GM23338 (cell line): Measurements from ENCODE around the gene FAM120AOS. TPM values are rescaled to one million over a fixed set of nuclear protein-coding genes. Genes with fewer than 3 reads are reported as not detected.

Source experiments
- ATAC-seq: fragments of 200-7000 bp; cut with Tn5 transposase; 3 replicates; pipeline ENCODE4 v1.9.1; 2020
- DNase-seq: peaks from one replicate; pipeline ENCODE4 v3.0.0-alpha.2; 2015; ENCODE audit warnings: low spot score
- H2AFZ ChIP-seq: fragments of 200-600 bp; sonication (generic); 2 replicates; pipeline ENCODE4 v1.8.0; 2016; ENCODE audit warnings: antibody characterized with exemption, mild to moderate bottlenecking, moderate library complexity
- H3F3A ChIP-seq: fragments of 200-600 bp; sonication (generic); replicated peaks from 2 replicates; pipeline ENCODE4 v1.8.0; 2017; ENCODE audit warnings: antibody characterized with exemption, mixed run types, low read depth
- H3K27ac ChIP-seq: fragments of 200-600 bp; sonication (generic); 2 replicates; pipeline ENCODE4 v1.6.1; 2016; ENCODE audit warnings: low read depth
- H3K27me3 ChIP-seq: fragments of 200-600 bp; sonication (generic); 2 replicates; pipeline ENCODE4 v1.8.0; 2016; ENCODE audit warnings: mild to moderate bottlenecking, mixed run types, moderate library complexity; ENCODE audit not compliant: insufficient read depth
- H3K36me3 ChIP-seq: fragments of 200-600 bp; sonication (generic); 2 replicates; pipeline ENCODE4 v1.8.0; 2016; ENCODE audit warnings: mild to moderate bottlenecking; ENCODE audit not compliant: insufficient read depth
- H3K4me1 ChIP-seq: fragments of 200-600 bp; sonication (generic); 2 replicates; pipeline ENCODE4 v1.8.0; 2016; ENCODE audit warnings: mild to moderate bottlenecking, moderate library complexity; ENCODE audit not compliant: insufficient read depth
- H3K4me2 ChIP-seq: fragments of 200-600 bp; sonication (generic); 2 replicates; pipeline ENCODE4 v1.7.1; 2017; ENCODE audit warnings: mixed run types
- H3K4me3 ChIP-seq: fragments of 200-600 bp; sonication (generic); 2 replicates; pipeline ENCODE4 v1.6.1; 2016; ENCODE audit warnings: mixed run types
- H3K79me2 ChIP-seq: fragments of 200-600 bp; sonication (generic); replicated peaks from 2 replicates; pipeline ENCODE4 v1.8.0; 2017; ENCODE audit warnings: mild to moderate bottlenecking; ENCODE audit not compliant: insufficient read depth
- H3K9me2 ChIP-seq: fragments of 200-600 bp; sonication (generic); 2 replicates; pipeline ENCODE4 v1.8.0; 2017; ENCODE audit not compliant: insufficient read depth
- H4K20me1 ChIP-seq: fragments of 200-600 bp; sonication (generic); replicated peaks from 2 replicates; pipeline ENCODE4 v1.8.0; 2017; ENCODE audit warnings: mild to moderate bottlenecking; ENCODE audit not compliant: insufficient read depth
- H3K27ac Mint-ChIP-seq: 2 replicates; pipeline ENCODE4 v1.8.0; 2020; ENCODE audit warnings: inconsistent platforms, mild to moderate bottlenecking, moderate library complexity, mixed read lengths
- H3K27me3 Mint-ChIP-seq: 3 replicates; pipeline ENCODE4 v1.8.0; 2022; ENCODE audit warnings: low read depth, mild to moderate bottlenecking, moderate library complexity, mixed read lengths, inconsistent platforms; ENCODE audit not compliant: insufficient read depth, poor library complexity
- H3K36me3 Mint-ChIP-seq: 3 replicates; pipeline ENCODE4 v1.8.0; 2021; ENCODE audit warnings: low read depth, mild to moderate bottlenecking, inconsistent platforms, moderate library complexity, mixed read lengths
- H3K4me1 Mint-ChIP-seq: 3 replicates; pipeline ENCODE4 v1.8.0; 2020; ENCODE audit warnings: mild to moderate bottlenecking, inconsistent platforms, mixed read lengths
- H3K4me3 Mint-ChIP-seq: 3 replicates; pipeline ENCODE4 v1.8.0; 2021; ENCODE audit warnings: moderate library complexity, mild to moderate bottlenecking, inconsistent platforms, mixed read lengths
- H3K9me3 Mint-ChIP-seq: 3 replicates; pipeline ENCODE4 v1.8.0; 2020; ENCODE audit warnings: moderate library complexity, mild to moderate bottlenecking, inconsistent platforms, mixed read lengths
- CREB1 ChIP-seq: fragments of 250-450 bp; sonication (Bioruptor Pico); IDR thresholded peaks from 2 replicates; pipeline ENCODE4 v1.5.0; 2020; ENCODE audit warnings: low read depth, mild to moderate bottlenecking, moderate library complexity
- EZH2 ChIP-seq: fragments of 200-600 bp; sonication (generic); IDR thresholded peaks from one replicate; pipeline ENCODE4 v1.8.0; 2017; ENCODE audit warnings: antibody characterized with exemption, mild to moderate bottlenecking, low read depth; ENCODE audit not compliant: unreplicated experiment
- EZH2phosphoT487 ChIP-seq: fragments of 200-600 bp; sonication (generic); IDR thresholded peaks from one replicate; pipeline ENCODE4 v1.8.1; 2018; ENCODE audit warnings: antibody characterized with exemption; ENCODE audit not compliant: unreplicated experiment
- JUNB ChIP-seq: IDR thresholded peaks from one replicate; pipeline ENCODE4 v1.6.1; 2016; ENCODE audit warnings: antibody characterized with exemption; ENCODE audit not compliant: unreplicated experiment
- NANOG ChIP-seq: IDR thresholded peaks from 2 replicates; pipeline ENCODE4 v1.6.1; 2016; ENCODE audit warnings: antibody characterized with exemption, borderline replicate concordance
- POLR2AphosphoS5 ChIP-seq: IDR thresholded peaks from 2 replicates; pipeline ENCODE4 v1.6.1; 2016; ENCODE audit warnings: antibody characterized with exemption, low read depth
- STAT1 ChIP-seq: IDR thresholded peaks from one replicate; pipeline ENCODE4 v1.6.1; 2016; ENCODE audit warnings: antibody characterized with exemption; ENCODE audit not compliant: unreplicated experiment
- ZNF114 ChIP-seq: fragments of 250-450 bp; sonication (Bioruptor Pico); IDR thresholded peaks from 2 replicates; pipeline ENCODE4 v1.5.0; 2020; ENCODE audit warnings: mild to moderate bottlenecking, moderate library complexity
- polyA plus RNA-seq: library from polyadenylated mRNA; unstranded; fragments of >200 nt; fragmentation: Nextera tagmentation; extraction: Ambion mirVana; gene quantifications from 2 replicates; pipeline ENCODE4 v1.2.1, GENCODE V29; 2016
- total RNA-seq: library from RNA; depleted of rRNA; stranded (reverse); fragments of >200 nt; shearing (Covaris generic); gene quantifications from 2 replicates; pipeline ENCODE4 v1.2.3, GENCODE V29; 2014
- TF ChIP-seq, protein P1 (sequence below): IDR thresholded peaks from 2 replicates; pipeline ENCODE4 v1.6.1; 2016; ENCODE audit warnings: antibody characterized with exemption
- TF ChIP-seq, protein P2 (sequence below): IDR thresholded peaks from one replicate; pipeline ENCODE4 v1.6.1; 2018; ENCODE audit warnings: antibody characterized with exemption; ENCODE audit not compliant: unreplicated experiment
- TF ChIP-seq, protein P3 (sequence below): fragments of 250-450 bp; sonication (Bioruptor Pico); IDR thresholded peaks from 2 replicates; pipeline ENCODE4 v1.5.0; 2020; ENCODE audit warnings: mild to moderate bottlenecking, moderate library complexity
- TF ChIP-seq, protein P4 (sequence below), 2 experiments: fragments of 200-600 bp in 1 of 2; sonication (generic) in 1 of 2; conservative IDR thresholded peaks; 2 replicates each; pipeline versions ENCODE4 v1.5.1 to v1.6.1; 2016 to 2017; ENCODE audit warnings: antibody characterized with exemption in 2 of 2, low read depth in 2 of 2, mild to moderate bottlenecking in 2 of 2, moderate library complexity in 1 of 2

FAM120AOS gene
- total and polyA plus RNA-seq, 2 experiments from 2014 or later = 31.5 to 40.4 TPM

GRCh38 chr9:93456504-93456903, 3.1 kb upstream of the FAM120AOS start:
- Histone ChIP-seq H3K4me3 (no peak overlapping the region), H3K36me3 (no peaks in the 10 kb centered on the region), H3K9me2 (no peaks in the 10 kb centered on the region), H2AFZ (no peak overlapping the region), H3K79me2 (peaks cover 92% of the 10 kb centered on the region), H3K4me1 (peaks cover 56% of the 10 kb centered on the region), H3F3A (0 out of 2 replicates have a peak, but pooled peaks cover 4% of the 10 kb centered on the region), H4K20me1 (peaks cover 23% of the 10 kb centered on the region), H3K4me2 (peak overlapping the region; percentile 9; the same call in 1 of the 2 replicates), H3K27me3 (no peaks in the 10 kb centered on the region), H3K27ac (no peak overlapping the region)
- TF ChIP-seq STAT1 (no peak), EZH2phosphoT487 (no peak), JUNB (no peak), ZNF114 (no peak), CREB1 (no peak), POLR2AphosphoS5 (no peak), EZH2 (no peak), NANOG (no peak)
- TF ChIP-seq, protein P1, sequence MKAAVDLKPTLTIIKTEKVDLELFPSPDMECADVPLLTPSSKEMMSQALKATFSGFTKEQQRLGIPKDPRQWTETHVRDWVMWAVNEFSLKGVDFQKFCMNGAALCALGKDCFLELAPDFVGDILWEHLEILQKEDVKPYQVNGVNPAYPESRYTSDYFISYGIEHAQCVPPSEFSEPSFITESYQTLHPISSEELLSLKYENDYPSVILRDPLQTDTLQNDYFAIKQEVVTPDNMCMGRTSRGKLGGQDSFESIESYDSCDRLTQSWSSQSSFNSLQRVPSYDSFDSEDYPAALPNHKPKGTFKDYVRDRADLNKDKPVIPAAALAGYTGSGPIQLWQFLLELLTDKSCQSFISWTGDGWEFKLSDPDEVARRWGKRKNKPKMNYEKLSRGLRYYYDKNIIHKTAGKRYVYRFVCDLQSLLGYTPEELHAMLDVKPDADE = no peak
- TF ChIP-seq, protein P2, sequence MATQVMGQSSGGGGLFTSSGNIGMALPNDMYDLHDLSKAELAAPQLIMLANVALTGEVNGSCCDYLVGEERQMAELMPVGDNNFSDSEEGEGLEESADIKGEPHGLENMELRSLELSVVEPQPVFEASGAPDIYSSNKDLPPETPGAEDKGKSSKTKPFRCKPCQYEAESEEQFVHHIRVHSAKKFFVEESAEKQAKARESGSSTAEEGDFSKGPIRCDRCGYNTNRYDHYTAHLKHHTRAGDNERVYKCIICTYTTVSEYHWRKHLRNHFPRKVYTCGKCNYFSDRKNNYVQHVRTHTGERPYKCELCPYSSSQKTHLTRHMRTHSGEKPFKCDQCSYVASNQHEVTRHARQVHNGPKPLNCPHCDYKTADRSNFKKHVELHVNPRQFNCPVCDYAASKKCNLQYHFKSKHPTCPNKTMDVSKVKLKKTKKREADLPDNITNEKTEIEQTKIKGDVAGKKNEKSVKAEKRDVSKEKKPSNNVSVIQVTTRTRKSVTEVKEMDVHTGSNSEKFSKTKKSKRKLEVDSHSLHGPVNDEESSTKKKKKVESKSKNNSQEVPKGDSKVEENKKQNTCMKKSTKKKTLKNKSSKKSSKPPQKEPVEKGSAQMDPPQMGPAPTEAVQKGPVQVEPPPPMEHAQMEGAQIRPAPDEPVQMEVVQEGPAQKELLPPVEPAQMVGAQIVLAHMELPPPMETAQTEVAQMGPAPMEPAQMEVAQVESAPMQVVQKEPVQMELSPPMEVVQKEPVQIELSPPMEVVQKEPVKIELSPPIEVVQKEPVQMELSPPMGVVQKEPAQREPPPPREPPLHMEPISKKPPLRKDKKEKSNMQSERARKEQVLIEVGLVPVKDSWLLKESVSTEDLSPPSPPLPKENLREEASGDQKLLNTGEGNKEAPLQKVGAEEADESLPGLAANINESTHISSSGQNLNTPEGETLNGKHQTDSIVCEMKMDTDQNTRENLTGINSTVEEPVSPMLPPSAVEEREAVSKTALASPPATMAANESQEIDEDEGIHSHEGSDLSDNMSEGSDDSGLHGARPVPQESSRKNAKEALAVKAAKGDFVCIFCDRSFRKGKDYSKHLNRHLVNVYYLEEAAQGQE = no peak
- TF ChIP-seq, protein P3, sequence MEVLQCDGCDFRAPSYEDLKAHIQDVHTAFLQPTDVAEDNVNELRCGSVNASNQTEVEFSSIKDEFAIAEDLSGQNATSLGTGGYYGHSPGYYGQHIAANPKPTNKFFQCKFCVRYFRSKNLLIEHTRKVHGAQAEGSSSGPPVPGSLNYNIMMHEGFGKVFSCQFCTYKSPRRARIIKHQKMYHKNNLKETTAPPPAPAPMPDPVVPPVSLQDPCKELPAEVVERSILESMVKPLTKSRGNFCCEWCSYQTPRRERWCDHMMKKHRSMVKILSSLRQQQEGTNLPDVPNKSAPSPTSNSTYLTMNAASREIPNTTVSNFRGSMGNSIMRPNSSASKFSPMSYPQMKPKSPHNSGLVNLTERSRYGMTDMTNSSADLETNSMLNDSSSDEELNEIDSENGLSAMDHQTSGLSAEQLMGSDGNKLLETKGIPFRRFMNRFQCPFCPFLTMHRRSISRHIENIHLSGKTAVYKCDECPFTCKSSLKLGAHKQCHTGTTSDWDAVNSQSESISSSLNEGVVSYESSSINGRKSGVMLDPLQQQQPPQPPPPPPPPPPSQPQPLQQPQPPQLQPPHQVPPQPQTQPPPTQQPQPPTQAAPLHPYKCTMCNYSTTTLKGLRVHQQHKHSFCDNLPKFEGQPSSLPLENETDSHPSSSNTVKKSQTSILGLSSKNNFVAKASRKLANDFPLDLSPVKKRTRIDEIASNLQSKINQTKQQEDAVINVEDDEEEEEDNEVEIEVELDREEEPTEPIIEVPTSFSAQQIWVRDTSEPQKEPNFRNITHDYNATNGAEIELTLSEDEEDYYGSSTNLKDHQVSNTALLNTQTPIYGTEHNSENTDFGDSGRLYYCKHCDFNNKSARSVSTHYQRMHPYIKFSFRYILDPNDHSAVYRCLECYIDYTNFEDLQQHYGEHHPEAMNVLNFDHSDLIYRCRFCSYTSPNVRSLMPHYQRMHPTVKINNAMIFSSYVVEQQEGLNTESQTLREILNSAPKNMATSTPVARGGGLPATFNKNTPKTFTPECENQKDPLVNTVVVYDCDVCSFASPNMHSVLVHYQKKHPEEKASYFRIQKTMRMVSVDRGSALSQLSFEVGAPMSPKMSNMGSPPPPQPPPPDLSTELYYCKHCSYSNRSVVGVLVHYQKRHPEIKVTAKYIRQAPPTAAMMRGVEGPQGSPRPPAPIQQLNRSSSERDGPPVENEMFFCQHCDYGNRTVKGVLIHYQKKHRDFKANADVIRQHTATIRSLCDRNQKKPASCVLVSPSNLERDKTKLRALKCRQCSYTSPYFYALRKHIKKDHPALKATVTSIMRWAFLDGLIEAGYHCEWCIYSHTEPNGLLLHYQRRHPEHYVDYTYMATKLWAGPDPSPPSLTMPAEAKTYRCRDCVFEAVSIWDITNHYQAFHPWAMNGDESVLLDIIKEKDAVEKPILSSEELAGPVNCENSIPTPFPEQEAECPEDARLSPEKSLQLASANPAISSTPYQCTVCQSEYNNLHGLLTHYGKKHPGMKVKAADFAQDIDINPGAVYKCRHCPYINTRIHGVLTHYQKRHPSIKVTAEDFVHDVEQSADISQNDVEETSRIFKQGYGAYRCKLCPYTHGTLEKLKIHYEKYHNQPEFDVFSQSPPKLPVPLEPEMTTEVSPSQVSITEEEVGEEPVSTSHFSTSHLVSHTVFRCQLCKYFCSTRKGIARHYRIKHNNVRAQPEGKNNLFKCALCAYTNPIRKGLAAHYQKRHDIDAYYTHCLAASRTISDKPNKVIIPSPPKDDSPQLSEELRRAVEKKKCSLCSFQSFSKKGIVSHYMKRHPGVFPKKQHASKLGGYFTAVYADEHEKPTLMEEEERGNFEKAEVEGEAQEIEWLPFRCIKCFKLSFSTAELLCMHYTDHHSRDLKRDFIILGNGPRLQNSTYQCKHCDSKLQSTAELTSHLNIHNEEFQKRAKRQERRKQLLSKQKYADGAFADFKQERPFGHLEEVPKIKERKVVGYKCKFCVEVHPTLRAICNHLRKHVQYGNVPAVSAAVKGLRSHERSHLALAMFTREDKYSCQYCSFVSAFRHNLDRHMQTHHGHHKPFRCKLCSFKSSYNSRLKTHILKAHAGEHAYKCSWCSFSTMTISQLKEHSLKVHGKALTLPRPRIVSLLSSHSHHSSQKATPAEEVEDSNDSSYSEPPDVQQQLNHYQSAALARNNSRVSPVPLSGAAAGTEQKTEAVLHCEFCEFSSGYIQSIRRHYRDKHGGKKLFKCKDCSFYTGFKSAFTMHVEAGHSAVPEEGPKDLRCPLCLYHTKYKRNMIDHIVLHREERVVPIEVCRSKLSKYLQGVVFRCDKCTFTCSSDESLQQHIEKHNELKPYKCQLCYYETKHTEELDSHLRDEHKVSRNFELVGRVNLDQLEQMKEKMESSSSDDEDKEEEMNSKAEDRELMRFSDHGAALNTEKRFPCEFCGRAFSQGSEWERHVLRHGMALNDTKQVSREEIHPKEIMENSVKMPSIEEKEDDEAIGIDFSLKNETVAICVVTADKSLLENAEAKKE = no peak
- TF ChIP-seq, protein P4, sequence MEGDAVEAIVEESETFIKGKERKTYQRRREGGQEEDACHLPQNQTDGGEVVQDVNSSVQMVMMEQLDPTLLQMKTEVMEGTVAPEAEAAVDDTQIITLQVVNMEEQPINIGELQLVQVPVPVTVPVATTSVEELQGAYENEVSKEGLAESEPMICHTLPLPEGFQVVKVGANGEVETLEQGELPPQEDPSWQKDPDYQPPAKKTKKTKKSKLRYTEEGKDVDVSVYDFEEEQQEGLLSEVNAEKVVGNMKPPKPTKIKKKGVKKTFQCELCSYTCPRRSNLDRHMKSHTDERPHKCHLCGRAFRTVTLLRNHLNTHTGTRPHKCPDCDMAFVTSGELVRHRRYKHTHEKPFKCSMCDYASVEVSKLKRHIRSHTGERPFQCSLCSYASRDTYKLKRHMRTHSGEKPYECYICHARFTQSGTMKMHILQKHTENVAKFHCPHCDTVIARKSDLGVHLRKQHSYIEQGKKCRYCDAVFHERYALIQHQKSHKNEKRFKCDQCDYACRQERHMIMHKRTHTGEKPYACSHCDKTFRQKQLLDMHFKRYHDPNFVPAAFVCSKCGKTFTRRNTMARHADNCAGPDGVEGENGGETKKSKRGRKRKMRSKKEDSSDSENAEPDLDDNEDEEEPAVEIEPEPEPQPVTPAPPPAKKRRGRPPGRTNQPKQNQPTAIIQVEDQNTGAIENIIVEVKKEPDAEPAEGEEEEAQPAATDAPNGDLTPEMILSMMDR (conservative IDR thresholded peaks at IDR 0.05; ENCODE audit: low read depth in 2 of 2) = no peak
- Mint-ChIP-seq H3K4me1 (peaks cover 57% of the 10 kb centered on the region), H3K27me3 (peaks cover 5% of the 10 kb centered on the region), H3K4me3 (no peak overlapping the region; the same call in 2 of the 3 replicates), H3K9me3 (no peaks in the 10 kb centered on the region), H3K36me3 (peaks cover 13% of the 10 kb centered on the region), H3K27ac (no peak overlapping the region)
- DNase-seq (no peak), ATAC-seq (no peak)
